Natural killer cell (primary cell): Measurements from ENCODE around the gene CALB2. TPM values are rescaled to one million over a fixed set of nuclear protein-coding genes. Genes with fewer than 3 reads are reported as not detected.

Experiments
- ATAC-seq, 3 donors: fragments of 150-1000 bp in 2 of 3; fragments of 200-7000 bp in 1 of 3; cut with Tn5 transposase; 1 replicate in 1 of 3; 2 replicates in 2 of 3; pipeline ENCODE4 v1.10.0; 2021; ENCODE audit warnings: mild to moderate bottlenecking in 2 of 3, moderate library complexity in 2 of 3
- DNase-seq, 2 donors: peaks; one replicate each; pipeline versions ENCODE4 v3.0.0 to v3.0.0-alpha.2; 2013 to 2021; ENCODE audit warnings: mixed read lengths in 1 of 2
- H3K27ac ChIP-seq: one replicate; pipeline ENCODE4 v1.5.1; 2013; ENCODE audit warnings: mild to moderate bottlenecking, low read length
- H3K27me3 ChIP-seq: one replicate; pipeline ENCODE4 v1.6.1; 2013; ENCODE audit warnings: low read length; ENCODE audit not compliant: control insufficient read depth, insufficient read depth
- H3K36me3 ChIP-seq: one replicate; pipeline ENCODE4 v1.6.1; 2013; ENCODE audit warnings: low read length; ENCODE audit not compliant: control insufficient read depth, insufficient read depth
- H3K4me1 ChIP-seq: one replicate; pipeline ENCODE4 v1.6.1; 2013; ENCODE audit warnings: low read length; ENCODE audit not compliant: control insufficient read depth, insufficient read depth
- H3K4me3 ChIP-seq: one replicate; pipeline ENCODE4 v1.5.1; 2013; ENCODE audit warnings: low read length
- H3K9me3 ChIP-seq: one replicate; pipeline ENCODE4 v1.6.1; 2013; ENCODE audit warnings: low read length; ENCODE audit not compliant: control insufficient read depth, insufficient read depth
- H3K27ac Mint-ChIP-seq, 2 donors: one replicate each; pipeline ENCODE4 v1.8.0; 2022; ENCODE audit warnings: mild to moderate bottlenecking in 2 of 2, mixed read lengths in 2 of 2, moderate library complexity in 1 of 2
- H3K27me3 Mint-ChIP-seq, 2 donors: one replicate each; pipeline ENCODE4 v1.8.0; 2022; ENCODE audit warnings: low read depth in 2 of 2, mixed read lengths in 2 of 2
- H3K36me3 Mint-ChIP-seq: one replicate; pipeline ENCODE4 v1.8.0; 2022; ENCODE audit warnings: mixed read lengths
- H3K4me1 Mint-ChIP-seq, 2 donors: one replicate each; pipeline ENCODE4 v1.8.0; 2022; ENCODE audit warnings: mixed read lengths in 2 of 2
- H3K4me3 Mint-ChIP-seq: one replicate; pipeline ENCODE4 v1.8.0; 2022; ENCODE audit warnings: mild to moderate bottlenecking, moderate library complexity, mixed read lengths
- H3K9me3 Mint-ChIP-seq, 2 donors: one replicate each; pipeline ENCODE4 v1.8.0; 2022; ENCODE audit warnings: mixed read lengths in 2 of 2
- WGBS: methylation state at CpG from one replicate; pipeline ENCODE4 v1.1.7; 2013; ENCODE audit warnings: missing lambda C conversion rate; ENCODE audit not compliant: insufficient coverage; 5-methylcytosine and 5-hydroxymethylcytosine counted together
- intact Hi-C: fragments of 100-400 bp; cut with micrococcal nuclease; formaldehyde crosslinking; loops from one replicate; pipeline ENCODE4 v1.14.2; 2022
- total RNA-seq, 4 donors: library from RNA; stranded (reverse); fragments of 120-200 nt in 1 of 4; gene quantifications; one replicate each; pipeline versions ENCODE4 v1.2.3 to v1.2.4, GENCODE V29; 2013 to 2022
- TF ChIP-seq, protein P1 (sequence below): fragments of 200-600 bp; IDR thresholded peaks from one replicate; pipeline ENCODE4 v1.8.0; 2022; ENCODE audit warnings: antibody characterized with exemption

Gene CALB2
- total RNA-seq, 3 donors from 2014 or later (not counting 1 experiment from before 2014, with no cell fraction given) = not detected

DNA sequence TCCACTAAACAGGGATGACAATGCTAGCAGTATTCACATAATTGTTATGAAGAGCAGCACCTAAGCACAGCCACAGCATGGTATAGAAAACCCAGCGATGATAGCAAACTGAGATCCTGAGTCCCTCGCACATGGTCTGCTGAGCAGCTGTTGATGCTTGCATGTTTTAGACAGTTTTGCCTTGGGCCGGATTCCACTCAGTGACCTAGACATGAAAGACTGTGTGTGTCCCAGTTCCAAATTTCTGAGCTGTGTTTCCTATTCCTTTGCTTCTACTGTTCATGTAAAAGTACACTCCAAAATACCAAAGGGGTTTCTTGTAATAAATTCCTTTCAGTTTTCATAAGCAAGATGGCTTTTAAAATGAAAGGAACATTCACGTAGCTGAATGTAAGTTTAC is 38.5 kb upstream of the CALB2 start:
- Mint-ChIP-seq H3K36me3 (no peaks in the 10 kb centered on the region), H3K27me3 (peaks cover 21 to 45% of the 10 kb centered on the region in 2 donors), H3K4me3 (no peak overlapping the region), H3K9me3 (no peaks in the 10 kb centered on the region), H3K4me1 (no peaks in the 10 kb centered on the region), H3K27ac (no peak overlapping the region)
- TF ChIP-seq, protein P1, sequence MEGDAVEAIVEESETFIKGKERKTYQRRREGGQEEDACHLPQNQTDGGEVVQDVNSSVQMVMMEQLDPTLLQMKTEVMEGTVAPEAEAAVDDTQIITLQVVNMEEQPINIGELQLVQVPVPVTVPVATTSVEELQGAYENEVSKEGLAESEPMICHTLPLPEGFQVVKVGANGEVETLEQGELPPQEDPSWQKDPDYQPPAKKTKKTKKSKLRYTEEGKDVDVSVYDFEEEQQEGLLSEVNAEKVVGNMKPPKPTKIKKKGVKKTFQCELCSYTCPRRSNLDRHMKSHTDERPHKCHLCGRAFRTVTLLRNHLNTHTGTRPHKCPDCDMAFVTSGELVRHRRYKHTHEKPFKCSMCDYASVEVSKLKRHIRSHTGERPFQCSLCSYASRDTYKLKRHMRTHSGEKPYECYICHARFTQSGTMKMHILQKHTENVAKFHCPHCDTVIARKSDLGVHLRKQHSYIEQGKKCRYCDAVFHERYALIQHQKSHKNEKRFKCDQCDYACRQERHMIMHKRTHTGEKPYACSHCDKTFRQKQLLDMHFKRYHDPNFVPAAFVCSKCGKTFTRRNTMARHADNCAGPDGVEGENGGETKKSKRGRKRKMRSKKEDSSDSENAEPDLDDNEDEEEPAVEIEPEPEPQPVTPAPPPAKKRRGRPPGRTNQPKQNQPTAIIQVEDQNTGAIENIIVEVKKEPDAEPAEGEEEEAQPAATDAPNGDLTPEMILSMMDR = no peak
- intact Hi-C loops = no loop called here
- WGBS = 84% methylated on average over 4 of the region's 4 CpGs
- Histone ChIP-seq H3K4me3 (no peak overlapping the region), H3K4me1 (no peaks in the 10 kb centered on the region), H3K27me3 (no peaks in the 10 kb centered on the region), H3K9me3 (no peaks in the 10 kb centered on the region), H3K36me3 (no peaks in the 10 kb centered on the region), H3K27ac (no peak overlapping the region)
- no peak for DNase-seq
- ATAC-seq = no peak

DNA sequence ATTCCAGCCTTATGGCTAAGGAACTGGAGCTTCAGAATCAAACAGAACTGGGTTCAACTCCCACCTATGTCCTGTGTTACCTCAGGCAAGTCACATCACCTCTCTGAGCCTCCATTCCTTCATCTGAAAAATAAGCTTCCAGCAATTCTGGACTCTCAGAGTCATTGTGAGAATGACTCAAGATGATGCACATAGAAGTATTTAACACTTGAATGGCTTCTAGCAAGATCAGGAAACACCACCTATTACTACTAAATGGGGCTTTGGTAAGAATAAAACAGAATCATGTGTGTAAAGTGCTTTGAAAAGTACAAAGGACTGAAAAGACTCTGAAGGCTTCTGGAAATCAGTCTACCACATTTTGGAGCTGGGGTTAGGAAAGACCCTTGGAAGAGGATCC is 30.8 kb upstream of the CALB2 start:
- Mint-ChIP-seq H3K36me3 (no peaks in the 10 kb centered on the region), H3K9me3 (no peaks in the 10 kb centered on the region), H3K27me3 (peaks cover 23 to 41% of the 10 kb centered on the region in 2 donors), H3K4me1 (no peaks in the 10 kb centered on the region), H3K27ac (no peak overlapping the region), H3K4me3 (no peak overlapping the region)
- Histone ChIP-seq H3K27ac (no peak overlapping the region), H3K36me3 (no peaks in the 10 kb centered on the region), H3K4me1 (no peaks in the 10 kb centered on the region), H3K4me3 (no peak overlapping the region), H3K27me3 (no peaks in the 10 kb centered on the region), H3K9me3 (no peaks in the 10 kb centered on the region)
- no peak for DNase-seq
- no peak for ATAC-seq
- intact Hi-C loops = no loop called here
- TF ChIP-seq, protein P1 = no peak

DNA sequence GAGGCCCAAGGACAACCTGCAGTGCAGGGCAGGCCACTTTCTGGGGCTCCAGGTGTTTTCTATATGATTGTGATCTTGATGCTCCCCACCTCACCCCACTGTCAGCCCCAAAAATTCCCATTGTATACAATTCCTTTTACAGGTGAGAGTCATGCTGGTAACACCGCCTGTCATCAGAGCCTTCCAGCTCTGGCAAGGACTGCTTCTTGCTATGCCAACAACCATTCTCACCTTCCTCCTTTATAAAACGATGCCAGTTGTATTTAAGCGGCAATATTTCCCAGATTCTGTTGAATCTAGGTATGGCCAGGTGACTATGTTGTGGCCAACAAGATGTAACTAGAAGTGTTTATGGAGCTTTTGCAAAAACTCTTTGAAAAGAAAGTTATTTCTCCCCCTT is 30.4 kb upstream of the CALB2 start:
- Mint-ChIP-seq H3K27ac (no peak overlapping the region), H3K4me1 (no peaks in the 10 kb centered on the region), H3K36me3 (no peaks in the 10 kb centered on the region), H3K27me3 (peaks cover 23 to 41% of the 10 kb centered on the region in 2 donors), H3K9me3 (no peaks in the 10 kb centered on the region), H3K4me3 (no peak overlapping the region)
- H3K9me3 ChIP-seq = no peaks in the 10 kb centered on the region
- no peaks in the 10 kb centered on the region for H3K27me3 ChIP-seq
- TF ChIP-seq, protein P1 = no peak
- ATAC-seq (no peak), DNase-seq (no peak)
- H3K4me3 ChIP-seq = no peak overlapping the region
- H3K36me3 ChIP-seq = no peaks in the 10 kb centered on the region
- H3K27ac ChIP-seq = no peak overlapping the region
- 92% methylated on average over 3 of the region's 3 CpGs for WGBS
- H3K4me1 ChIP-seq = no peaks in the 10 kb centered on the region
- intact Hi-C loops = no loop called here

DNA sequence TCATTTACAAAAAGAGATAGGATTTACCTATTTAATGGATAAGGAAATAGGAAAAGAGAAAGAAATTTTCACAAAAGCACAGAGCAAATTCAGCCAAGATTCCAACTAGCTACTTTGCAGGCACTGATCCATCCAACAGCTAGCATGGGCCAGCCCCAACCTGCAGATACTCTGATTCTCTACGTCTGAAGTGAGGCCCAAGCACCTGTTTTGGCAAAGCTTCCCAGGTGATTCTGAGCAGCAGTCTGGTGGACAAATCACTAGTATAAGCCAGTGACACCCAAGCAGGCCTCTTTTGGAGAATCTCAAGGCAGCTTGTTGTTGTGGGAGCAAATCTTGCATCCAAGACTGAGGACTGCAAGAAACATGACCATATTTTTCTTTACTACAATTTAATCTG is 20.9 kb upstream of the CALB2 start:
- Mint-ChIP-seq H3K36me3 (no peaks in the 10 kb centered on the region), H3K4me1 (peaks cover 0 to 5% of the 10 kb centered on the region in 2 donors)

More for the DNA sequence above, 20.9 kb upstream of the CALB2 start:
- H3K4me3 Mint-ChIP-seq = no peak overlapping the region
- intact Hi-C loops = no loop called here
- peaks cover 26 to 30% of the 10 kb centered on the region in 2 donors for H3K27me3 Mint-ChIP-seq
- H3K4me1 ChIP-seq = no peaks in the 10 kb centered on the region
- no peak overlapping the region for H3K4me3 ChIP-seq
- WGBS = 75% methylated on average over 1 of the region's 1 CpG
- DNase-seq (no peak), ATAC-seq (no peak)
- TF ChIP-seq, protein P1 = no peak
- H3K27me3 ChIP-seq = peaks cover 4% of the 10 kb centered on the region
- H3K27ac ChIP-seq = no peak overlapping the region
- no peak overlapping the region for H3K27ac Mint-ChIP-seq
- H3K36me3 ChIP-seq = no peaks in the 10 kb centered on the region
- H3K9me3 ChIP-seq = no peaks in the 10 kb centered on the region
- no peaks in the 10 kb centered on the region for H3K9me3 Mint-ChIP-seq
